ENCODE data around the gene ACTL8. TPM values are rescaled to one million over a fixed set of nuclear protein-coding genes. Genes with fewer than 3 reads are reported as not detected.

ACTL8 gene
- total RNA-seq, 3 donors from 2014 or later (not counting 1 experiment from before 2014, with no cell fraction given): not detected

DNA sequence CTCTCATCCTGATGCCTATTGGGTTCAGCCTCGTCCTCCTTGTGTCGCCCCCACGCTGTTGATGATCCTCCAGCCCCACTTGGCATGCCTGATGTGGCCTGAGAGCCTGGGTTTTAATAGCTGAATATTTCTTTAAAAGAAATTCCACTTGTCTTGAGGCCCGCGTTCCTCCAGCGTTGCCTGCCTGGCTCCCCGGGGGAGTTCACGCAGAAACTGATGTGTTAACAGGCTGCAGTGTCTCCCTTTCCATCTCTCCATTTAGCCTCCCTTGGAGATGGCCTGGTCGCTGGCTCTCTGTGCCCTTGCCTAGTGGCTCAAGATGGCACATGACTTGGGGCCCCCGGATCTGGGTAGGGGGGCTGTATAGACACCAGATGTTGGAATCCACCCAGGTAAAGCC is 9.5 kb downstream of the ACTL8 start:
- Mint-ChIP-seq H3K9me3 (peaks cover 2 to 6% of the 10 kb centered on the region in 2 donors), H3K4me3 (no peak overlapping the region), H3K4me1 (no peaks in the 10 kb centered on the region), H3K36me3 (no peaks in the 10 kb centered on the region), H3K27me3 (ENCODE audit: low read depth in 2 of 2) (peaks cover 0 to 7% of the 10 kb centered on the region in 2 donors), H3K27ac (no peak overlapping the region)
- Histone ChIP-seq H3K4me3 (ENCODE audit: low read length) (no peak overlapping the region), H3K27ac (ENCODE audit: low read length) (no peak overlapping the region), H3K27me3 (ENCODE audit: control insufficient read depth, insufficient read depth, low read length) (no peaks in the 10 kb centered on the region), H3K36me3 (ENCODE audit: control insufficient read depth, insufficient read depth, low read length) (no peaks in the 10 kb centered on the region), H3K9me3 (ENCODE audit: control insufficient read depth, insufficient read depth, low read length) (peaks cover 9% of the 10 kb centered on the region), H3K4me1 (ENCODE audit: control insufficient read depth, insufficient read depth, low read length) (no peaks in the 10 kb centered on the region)
- WGBS (ENCODE audit: insufficient coverage): 87% methylated on average over 10 of the region's 10 CpGs
- intact Hi-C loops (cut with micrococcal nuclease): no loop called here
- TF ChIP-seq, protein P1, sequence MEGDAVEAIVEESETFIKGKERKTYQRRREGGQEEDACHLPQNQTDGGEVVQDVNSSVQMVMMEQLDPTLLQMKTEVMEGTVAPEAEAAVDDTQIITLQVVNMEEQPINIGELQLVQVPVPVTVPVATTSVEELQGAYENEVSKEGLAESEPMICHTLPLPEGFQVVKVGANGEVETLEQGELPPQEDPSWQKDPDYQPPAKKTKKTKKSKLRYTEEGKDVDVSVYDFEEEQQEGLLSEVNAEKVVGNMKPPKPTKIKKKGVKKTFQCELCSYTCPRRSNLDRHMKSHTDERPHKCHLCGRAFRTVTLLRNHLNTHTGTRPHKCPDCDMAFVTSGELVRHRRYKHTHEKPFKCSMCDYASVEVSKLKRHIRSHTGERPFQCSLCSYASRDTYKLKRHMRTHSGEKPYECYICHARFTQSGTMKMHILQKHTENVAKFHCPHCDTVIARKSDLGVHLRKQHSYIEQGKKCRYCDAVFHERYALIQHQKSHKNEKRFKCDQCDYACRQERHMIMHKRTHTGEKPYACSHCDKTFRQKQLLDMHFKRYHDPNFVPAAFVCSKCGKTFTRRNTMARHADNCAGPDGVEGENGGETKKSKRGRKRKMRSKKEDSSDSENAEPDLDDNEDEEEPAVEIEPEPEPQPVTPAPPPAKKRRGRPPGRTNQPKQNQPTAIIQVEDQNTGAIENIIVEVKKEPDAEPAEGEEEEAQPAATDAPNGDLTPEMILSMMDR (IDR thresholded peaks at IDR 0.05): no peak
- DNase-seq (no peak), ATAC-seq (no peak)

DNA sequence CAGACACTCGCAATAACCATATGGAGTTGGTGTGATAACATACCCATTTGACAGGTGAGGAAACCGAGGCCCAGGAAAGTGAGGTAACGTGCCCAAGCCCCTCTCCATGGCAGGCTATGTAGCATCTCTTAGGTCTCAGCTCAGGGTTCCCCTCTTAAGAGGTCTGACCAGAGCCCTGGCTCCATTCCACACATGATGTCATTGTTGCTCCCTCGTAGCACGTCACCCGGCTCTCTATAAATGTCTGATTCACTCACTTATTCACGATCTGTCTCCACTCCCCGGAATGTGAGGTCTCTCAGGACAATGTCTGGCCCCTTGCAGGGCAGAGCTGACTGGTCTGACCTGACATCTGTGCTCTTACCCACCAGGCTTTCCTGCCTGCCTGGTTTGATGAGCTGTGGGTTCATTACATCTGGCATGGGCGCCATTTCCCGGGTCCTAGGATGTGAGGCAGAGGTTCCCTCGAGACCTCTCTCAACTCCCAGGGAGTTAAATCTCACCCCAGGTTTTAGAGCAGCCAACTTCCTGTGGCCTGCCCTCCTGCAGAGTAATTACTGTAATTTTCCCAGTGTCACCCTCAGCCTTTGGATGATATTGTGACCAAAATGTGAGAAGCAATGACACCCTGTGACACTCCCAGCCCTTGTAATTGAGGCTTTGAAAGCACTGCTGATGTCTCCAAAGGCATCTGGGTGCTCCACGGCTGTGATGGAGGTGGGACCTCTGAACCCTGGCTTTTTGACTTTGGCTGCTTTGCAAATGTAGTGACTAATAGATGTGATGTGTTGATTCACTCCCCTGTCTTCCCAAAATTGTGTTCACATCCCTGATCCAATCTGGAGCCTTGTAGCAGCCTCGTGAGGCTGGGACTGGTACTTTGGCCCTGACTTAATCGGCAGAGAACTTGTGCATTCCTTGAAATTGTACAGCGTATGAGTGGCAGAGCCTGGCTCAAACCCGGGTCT is 10.6 kb downstream of the ACTL8 start:
- Histone ChIP-seq H3K4me1 (ENCODE audit: control insufficient read depth, insufficient read depth, low read length) (no peaks in the 10 kb centered on the region), H3K27me3 (ENCODE audit: control insufficient read depth, insufficient read depth, low read length) (no peaks in the 10 kb centered on the region), H3K27ac (ENCODE audit: low read length) (no peak overlapping the region), H3K9me3 (ENCODE audit: control insufficient read depth, insufficient read depth, low read length) (no peaks in the 10 kb centered on the region), H3K36me3 (ENCODE audit: control insufficient read depth, insufficient read depth, low read length) (no peaks in the 10 kb centered on the region), H3K4me3 (ENCODE audit: low read length) (no peak overlapping the region)
- no peak for DNase-seq
- Mint-ChIP-seq H3K27ac (no peak overlapping the region), H3K9me3 (no peaks in the 10 kb centered on the region), H3K36me3 (no peaks in the 10 kb centered on the region), H3K27me3 (ENCODE audit: low read depth in 2 of 2) (peaks cover 0 to 11% of the 10 kb centered on the region in 2 donors), H3K4me1 (no peaks in the 10 kb centered on the region), H3K4me3 (no peak overlapping the region)
- TF ChIP-seq, protein P1 (IDR thresholded peaks at IDR 0.05): no peak
- ATAC-seq: no peak
- 78% methylated on average over 16 of the region's 16 CpGs for WGBS (ENCODE audit: insufficient coverage)
- intact Hi-C loops (cut with micrococcal nuclease): no loop called here

GRCh38 chr1:17768651-17769241 is 13.6 kb downstream of the ACTL8 start:
- DNase-seq: no peak
- Mint-ChIP-seq H3K4me3 (no peak overlapping the region), H3K27me3 (ENCODE audit: low read depth in 2 of 2) (peaks cover 0 to 11% of the 10 kb centered on the region in 2 donors), H3K9me3 (no peaks in the 10 kb centered on the region), H3K36me3 (no peaks in the 10 kb centered on the region), H3K4me1 (no peaks in the 10 kb centered on the region), H3K27ac (no peak overlapping the region)
- no peaks in the 10 kb centered on the region for H3K9me3 ChIP-seq (ENCODE audit: control insufficient read depth, insufficient read depth, low read length)
- H3K4me3 ChIP-seq (ENCODE audit: low read length): no peak overlapping the region
- no peak for ATAC-seq
- no peaks in the 10 kb centered on the region for H3K4me1 ChIP-seq (ENCODE audit: control insufficient read depth, insufficient read depth, low read length)
- intact Hi-C loops (cut with micrococcal nuclease): no loop called here
- whole genome bisulfite sequencing (ENCODE audit: insufficient coverage): 80% methylated on average over 10 of the region's 10 CpGs
- TF ChIP-seq, protein P1 (IDR thresholded peaks at IDR 0.05): no peak
- no peak overlapping the region for H3K27ac ChIP-seq (ENCODE audit: low read length)
- H3K36me3 ChIP-seq (ENCODE audit: control insufficient read depth, insufficient read depth, low read length): no peaks in the 10 kb centered on the region
- H3K27me3 ChIP-seq (ENCODE audit: control insufficient read depth, insufficient read depth, low read length): no peaks in the 10 kb centered on the region
